ENCODE results near the gene MACF1. TPM values are rescaled to one million over a fixed set of nuclear protein-coding genes. Genes with fewer than 3 reads are reported as not detected.
A peak's percentile ranks its signal among the peaks of the same experiment; 100 is the strongest.
"Not testable (repeated sequence)": the region's sequence is repeated elsewhere in the genome, so short reads cannot be mapped to it uniquely, and the experiment has no call there.

MACF1 gene
- polyA plus RNA-seq, 1 of the 3 experiments (the other 2 are of a cell fraction), result 37.6 TPM

GRCh38 chr1:39501666-39502065 lies 297.2 kb downstream of the MACF1 start:
- CTCF ChIA-PET, result no interaction called here
- no peak for DNase-seq
- POLR2A ChIA-PET, result no interaction called here
- Histone ChIP-seq H3K4me3 (ENCODE audit: low read depth in 2 of 2, low read length in 1 of 2) (no peak overlapping the region), H3K79me2 (ENCODE audit: insufficient read depth) (no peaks in the 10 kb centered on the region), H3K27ac (ENCODE audit: low read depth in 2 of 2, low read length in 1 of 2) (no peak overlapping the region), H3F3A (replicated peaks; ENCODE audit: insufficient read depth) (no peaks in the 10 kb centered on the region), H3K36me3 (replicated peaks in 1 of 2; ENCODE audit: control insufficient read depth in 1 of 2, insufficient read depth in 2 of 2, low read length in 1 of 2) (no peaks in the 10 kb centered on the region), H3K9ac (no peak overlapping the region), H3K4me2 (no peak overlapping the region), H3K4me1 (ENCODE audit: control insufficient read depth in 1 of 2, insufficient read depth in 2 of 2, low read depth in 1 of 2, low read length in 1 of 2) (no peaks in the 10 kb centered on the region), H4K20me1 (ENCODE audit: insufficient read depth) (no peaks in the 10 kb centered on the region), H3K9me2 (no peaks in the 10 kb centered on the region), H3K9me3 (no peaks in the 10 kb centered on the region), H2AFZ (ENCODE audit: low read depth) (no peak overlapping the region), H3K27me3 (ENCODE audit: insufficient read depth) (no peaks in the 10 kb centered on the region; the same call in 1 of the 2 replicates)
- WGBS (ENCODE audit: low lambda C conversion rate), result 75% methylated on average over 5 of the region's 5 CpGs
- no peak for TF ChIP-seq NRF1 (IDR thresholded peaks at IDR 0.05; ENCODE audit: low read depth, low read length)
- TF ChIP-seq EP300 (IDR thresholded peaks at IDR 0.05; ENCODE audit: borderline replicate concordance in 1 of 2, low read depth in 1 of 2, low read length in 1 of 2), result no peak
- TF ChIP-seq GABPA (IDR thresholded peaks at IDR 0.05; ENCODE audit: low read depth), result no peak
- TF ChIP-seq TAF1 (IDR thresholded peaks at IDR 0.05; ENCODE audit: borderline replicate concordance, low read depth, low read length), result no peak
- TF ChIP-seq REST (IDR thresholded peaks at IDR 0.05; ENCODE audit: low read depth, low read length), result no peak
- no peak for TF ChIP-seq RFX5 (IDR thresholded peaks at IDR 0.05; ENCODE audit: low read length)
- TF ChIP-seq RAD21 (IDR thresholded peaks at IDR 0.05; ENCODE audit: low read length), result no peak
- TF ChIP-seq MEF2A (IDR thresholded peaks at IDR 0.05; ENCODE audit: borderline replicate concordance, low read depth), result no peak
- no peak for TF ChIP-seq RXRA (IDR thresholded peaks at IDR 0.05; ENCODE audit: borderline replicate concordance, low read depth)
- no peak for TF ChIP-seq PBX3 (IDR thresholded peaks at IDR 0.05)
- TF ChIP-seq JUND (IDR thresholded peaks at IDR 0.05), result 0 out of 2 replicates have a peak, but pooled peaks have one; percentile 23
- TF ChIP-seq ZBTB33 (IDR thresholded peaks at IDR 0.05; ENCODE audit: borderline replicate concordance, low read depth), result no peak
- TF ChIP-seq SIN3A (IDR thresholded peaks at IDR 0.05; ENCODE audit: borderline replicate concordance, low read depth, low read length), result no peak
- TF ChIP-seq USF2 (IDR thresholded peaks at IDR 0.05; ENCODE audit: borderline replicate concordance, low read depth, low read length), result no peak
- peak; percentile 41; the same call in 1 of the 2 replicates for TF ChIP-seq TCF12 (IDR thresholded peaks at IDR 0.05)
- TF ChIP-seq IRF3 (IDR thresholded peaks at IDR 0.05; ENCODE audit: low read depth, low read length), result no peak
- peak; percentile 47; the same call in 1 of the 2 replicates for TF ChIP-seq FOSL2 (IDR thresholded peaks at IDR 0.05; ENCODE audit: borderline replicate concordance, low read depth)
- TF ChIP-seq FOXM1 (IDR thresholded peaks at IDR 0.05; ENCODE audit: low read depth), result no peak
- no peak for TF ChIP-seq FOXJ3 (CRISPR knock-in tag; IDR thresholded peaks at IDR 0.05)
- peak; percentile 39 for TF ChIP-seq NFIC (IDR thresholded peaks at IDR 0.05; ENCODE audit: borderline replicate concordance)
- TF ChIP-seq POLR2AphosphoS5 (IDR thresholded peaks at IDR 0.05; ENCODE audit: low read depth, low read length), result no peak

GRCh38 chr1:39504436-39504835 lies 299.9 kb downstream of the MACF1 start:
- H3K4me2 ChIP-seq; H3K79me2 ChIP-seq (ENCODE audit: insufficient read depth); H3K4me1 ChIP-seq (ENCODE audit: control insufficient read depth in 1 of 2, insufficient read depth in 2 of 2, low read depth in 1 of 2, low read length in 1 of 2); H3K9ac ChIP-seq; H3K4me3 ChIP-seq (ENCODE audit: low read depth in 2 of 2, low read length in 1 of 2); DNase-seq; POLR2A ChIA-PET; H2AFZ ChIP-seq (ENCODE audit: low read depth); H3K9me2 ChIP-seq; H4K20me1 ChIP-seq (ENCODE audit: insufficient read depth); CTCF ChIA-PET; H3K9me3 ChIP-seq; H3K27me3 ChIP-seq (ENCODE audit: insufficient read depth); H3K27ac ChIP-seq (ENCODE audit: low read depth in 2 of 2, low read length in 1 of 2); H3F3A ChIP-seq (replicated peaks; ENCODE audit: insufficient read depth); H3K36me3 ChIP-seq (replicated peaks in 1 of 2; ENCODE audit: control insufficient read depth in 1 of 2, insufficient read depth in 2 of 2, low read length in 1 of 2): not testable (repeated sequence)
- WGBS (ENCODE audit: low lambda C conversion rate), result 70% methylated on average over 9 of the region's 9 CpGs

All from SK-N-SH (cell line).